HG03342 (cell line): ENCODE results near the gene ZNF574.

Experiments
- ATAC-seq: cut with Tn5 transposase; IDR thresholded peaks from one replicate; pipeline ENCODE4 v1.9.1; 2021; ENCODE audit warnings: mild to moderate bottlenecking, moderate library complexity; ENCODE audit not compliant: unreplicated experiment

Gene ZNF574

GRCh38 chr19:42053037-42053935 lies 22.7 kb upstream of the ZNF574 start:
- no peak for ATAC-seq

GRCh38 chr19:42054205-42054604 lies 21.8 kb upstream of the ZNF574 start:
- no peak for ATAC-seq

- no peak for ATAC-seq
Observed at GRCh38 chr19:42057846-42058245, 18.1 kb upstream of the ZNF574 start.

- ATAC-seq, result no peak
Observed at GRCh38 chr19:42059196-42059595, 16.8 kb upstream of the ZNF574 start.

- no peak for ATAC-seq
Observed at GRCh38 chr19:42060117-42060516, 15.8 kb upstream of the ZNF574 start.

- ATAC-seq, result no peak
Observed at GRCh38 chr19:42062381-42062780, 13.6 kb upstream of the ZNF574 start.

GRCh38 chr19:42064432-42064831 lies 11.5 kb upstream of the ZNF574 start:
- ATAC-seq, result no peak

GRCh38 chr19:42065051-42065450 lies 10.9 kb upstream of the ZNF574 start:
- ATAC-seq, result no peak

- ATAC-seq, result no peak
Observed at GRCh38 chr19:42065511-42065910, 10.5 kb upstream of the ZNF574 start.

- no peak for ATAC-seq
Observed at GRCh38 chr19:42066075-42066754, 9.8 kb upstream of the ZNF574 start.

GRCh38 chr19:42067315-42067888 lies 8.6 kb upstream of the ZNF574 start:
- ATAC-seq, result no peak

- ATAC-seq, result no peak
Observed at GRCh38 chr19:42068361-42068755, 7.6 kb upstream of the ZNF574 start.

GRCh38 chr19:42068756-42069571 lies 7.0 kb upstream of the ZNF574 start:
- no peak for ATAC-seq

GRCh38 chr19:42069619-42070351 lies 6.2 kb upstream of the ZNF574 start, which contains the start of gene GRIK5:
Gene GRIK5 (minus strand): TSS chr19:42070206. CDS start chr19:42065770, 4,436 bp downstream.
- no peak for ATAC-seq

GRCh38 chr19:42071247-42071646 lies 4.7 kb upstream of the ZNF574 start:
- ATAC-seq, result no peak

GRCh38 chr19:42074513-42075363 lies 1.2 kb upstream of the ZNF574 start:
- no peak for ATAC-seq

GRCh38 chr19:42075364-42075615 lies 676 bp upstream of the ZNF574 start:
- ATAC-seq, result peak; percentile 1

- ATAC-seq, result no peak
Observed at GRCh38 chr19:42076380-42076944, 496 bp downstream of the ZNF574 start.

- ATAC-seq, result no peak
Observed at GRCh38 chr19:42078058-42078457, 2.1 kb downstream of the ZNF574 start.
